Measurements from ENCODE around the gene FASN. TPM values are rescaled to one million over a fixed set of nuclear protein-coding genes. Genes with fewer than 3 reads are reported as not detected.

Gene FASN
- total RNA-seq, 4 donors from 2014 or later, result 141 to 424 (median 233) TPM

- intact Hi-C loops (cut with DNase I; ENCODE audit: low total_unique reads), result no loop called here
- no peak for DNase-seq (ENCODE audit: low spot score in 2 of 2)
- no peak for TF ChIP-seq CTCF (IDR thresholded peaks at IDR 0.05)
- TF ChIP-seq POLR2A (IDR thresholded peaks at IDR 0.05), result no peak
- WGBS, 2 donors, result 87 to 91% methylated on average over 29 to 33 of the region's 38 CpGs
- no peak overlapping the region for H3K4me3 ChIP-seq (ENCODE audit: low read depth, poor library complexity, severe bottlenecking)
Observed at GRCh38 chr17:82054351-82055022, 43.5 kb downstream of the FASN start.

GRCh38 chr17:82053556-82054263, 44.3 kb downstream of the FASN start:
- DNase-seq (ENCODE audit: low spot score in 2 of 2), result no peak
- H3K4me3 ChIP-seq (ENCODE audit: low read depth, poor library complexity, severe bottlenecking), result no peak overlapping the region
- intact Hi-C loops (cut with DNase I; ENCODE audit: low total_unique reads), result no loop called here
- 88 to 94% methylated on average over 23 to 28 of the region's 28 CpGs for WGBS, 2 donors
- no peak for TF ChIP-seq CTCF (IDR thresholded peaks at IDR 0.05)
- TF ChIP-seq POLR2A (IDR thresholded peaks at IDR 0.05), result no peak

GRCh38 chr17:82053130-82053529, 44.9 kb downstream of the FASN start:
- TF ChIP-seq POLR2A (IDR thresholded peaks at IDR 0.05) (no peak), CTCF (IDR thresholded peaks at IDR 0.05) (no peak)
- no peak overlapping the region for H3K4me3 ChIP-seq (ENCODE audit: low read depth, poor library complexity, severe bottlenecking)
- 89 to 90% methylated on average over 19 of the region's 19 CpGs for WGBS, 2 donors
- intact Hi-C loops (cut with DNase I; ENCODE audit: low total_unique reads), result no loop called here
- DNase-seq (ENCODE audit: low spot score in 2 of 2), result no peak

- TF ChIP-seq POLR2A (IDR thresholded peaks at IDR 0.05), result no peak
- no peak for TF ChIP-seq CTCF (IDR thresholded peaks at IDR 0.05)
- H3K4me3 ChIP-seq (ENCODE audit: low read depth, poor library complexity, severe bottlenecking), result peak overlapping the region; percentile 59
- no peak for DNase-seq (ENCODE audit: low spot score in 2 of 2)
- intact Hi-C loops (cut with DNase I; ENCODE audit: low total_unique reads), result no loop called here
- 22% methylated on average over 11 to 19 of the region's 19 CpGs for WGBS, 2 donors
Observed at GRCh38 chr17:82052638-82053059, 45.4 kb downstream of the FASN start.

GRCh38 chr17:82051776-82052637, 46.0 kb downstream of the FASN start, which contains the start of the genes GPS1 and RFNG:
Gene GPS1 (plus strand): TSS chr17:82051898. CDS start chr17:82051932, 34 bp downstream.
Gene RFNG (minus strand): TSS chr17:82051811. CDS start chr17:82051766, 45 bp downstream.
- TF ChIP-seq POLR2A (IDR thresholded peaks at IDR 0.05), result no peak
- TF ChIP-seq CTCF (IDR thresholded peaks at IDR 0.05), result no peak
- WGBS, 2 donors, result 1% methylated on average over 29 to 58 of the region's 94 CpGs
- intact Hi-C loops (cut with DNase I; ENCODE audit: low total_unique reads), result no loop called here
- H3K4me3 ChIP-seq (ENCODE audit: low read depth, poor library complexity, severe bottlenecking), result peak within 1 kb of the TSS; percentile 64
- peak in 1 of 2 donors; percentile 61 for DNase-seq (ENCODE audit: low spot score in 2 of 2)
